AG08395 (cell line): ENCODE data around the gene DNAJB4.
"Not testable (repeated sequence)": the region's sequence is repeated elsewhere in the genome, so short reads cannot be mapped to it uniquely, and the experiment has no call there.

Source experiments
- DNase-seq: peaks from one replicate; pipeline ENCODE4 v3.0.0; 2012; ENCODE audit warnings: mixed read lengths, low spot score

Gene DNAJB4

DNA sequence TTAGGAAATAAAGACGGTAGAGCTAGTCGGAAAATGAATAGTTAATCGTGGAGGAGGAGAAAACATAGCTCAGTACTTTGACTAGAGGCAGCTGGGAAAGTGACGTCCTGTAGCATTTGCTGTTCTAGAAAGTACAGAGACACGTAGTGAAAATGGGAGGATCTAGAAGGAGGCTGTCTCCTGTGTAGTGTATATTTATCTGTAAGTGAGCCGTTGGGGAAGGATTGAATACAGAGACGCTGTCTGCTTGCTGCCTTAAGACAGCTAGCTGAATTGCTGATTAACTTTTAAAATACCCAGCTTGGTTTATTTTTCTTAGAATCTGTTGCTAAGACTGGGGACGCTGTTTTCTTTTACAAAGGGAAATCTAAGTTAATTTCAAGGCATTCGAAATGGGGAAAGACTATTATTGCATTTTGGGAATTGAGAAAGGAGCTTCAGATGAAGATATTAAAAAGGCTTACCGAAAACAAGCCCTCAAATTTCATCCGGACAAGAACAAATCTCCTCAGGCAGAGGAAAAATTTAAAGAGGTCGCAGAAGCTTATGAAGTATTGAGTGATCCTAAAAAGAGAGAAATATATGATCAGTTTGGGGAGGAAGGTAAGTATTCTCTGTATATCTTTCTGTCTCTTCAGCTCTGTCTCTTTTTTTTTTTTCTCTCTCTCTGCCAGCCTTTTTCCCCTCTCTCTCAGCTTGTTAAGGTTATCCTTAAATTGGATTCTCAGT is at the start of gene DNAJB4:
TSS of gene DNAJB4 (plus strand) at position 221 of the 729 bp plus-strand sequence. CDS start at position 393, 172 bp downstream.
- peak; percentile 86 for DNase-seq

DNA sequence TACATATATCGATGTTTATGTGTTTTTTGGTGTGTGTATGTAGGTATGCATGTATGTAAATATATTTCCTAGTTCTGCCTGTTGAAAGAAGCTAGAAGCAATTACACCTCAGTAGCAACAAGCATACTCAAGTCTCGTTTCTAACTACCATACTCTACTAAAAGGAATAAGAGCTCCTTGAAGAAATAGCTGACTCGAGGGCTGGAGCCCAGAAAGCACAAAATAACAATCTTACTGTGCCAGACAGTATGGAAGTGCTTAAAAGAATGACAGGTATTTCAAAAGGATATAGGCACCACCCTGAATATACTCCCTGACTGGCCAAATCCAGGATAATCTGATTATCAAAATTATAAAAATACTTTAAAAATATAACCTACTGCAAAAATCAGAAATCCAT is 49.0 kb upstream of the DNAJB4 start:
- DNase-seq: no peak

DNA sequence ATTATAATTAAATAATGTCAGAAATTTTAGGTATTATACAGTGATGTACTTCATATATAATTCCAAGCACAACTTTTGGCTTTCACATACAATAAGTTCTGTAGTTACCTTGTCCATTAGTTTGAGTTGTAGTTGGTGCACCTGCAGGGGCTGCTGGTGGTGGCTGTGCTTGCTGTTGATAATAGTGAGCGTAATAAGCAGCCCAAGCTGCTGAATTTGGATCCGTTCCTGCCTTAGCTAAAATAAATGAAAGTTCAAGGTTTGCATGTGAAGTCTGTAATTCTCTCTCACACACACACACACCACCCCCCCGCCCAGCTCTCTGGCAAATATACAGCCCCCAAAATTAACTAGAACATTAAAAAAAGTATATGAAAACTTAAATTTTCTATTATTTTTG is 48.3 kb upstream of the DNAJB4 start:
- no peak for DNase-seq

DNA sequence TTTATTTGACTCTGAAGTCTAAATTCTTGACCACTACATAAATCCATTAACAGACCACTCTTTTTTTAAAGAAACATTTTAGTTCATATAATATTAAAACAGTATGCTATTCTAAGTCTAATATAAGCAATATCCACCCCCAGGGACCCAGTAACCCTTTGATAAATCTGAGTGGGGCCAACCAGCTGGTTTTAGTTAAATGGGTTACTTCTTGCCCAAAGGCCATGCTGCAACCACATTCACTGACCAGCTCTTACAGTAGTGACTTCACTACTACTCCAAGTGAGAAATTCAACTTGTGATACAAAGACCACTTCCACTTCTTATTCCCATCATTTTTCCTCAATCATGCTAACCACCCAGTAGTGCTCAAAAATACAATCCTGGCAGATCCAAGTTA is 46.3 kb upstream of the DNAJB4 start:
- no peak for DNase-seq

DNA sequence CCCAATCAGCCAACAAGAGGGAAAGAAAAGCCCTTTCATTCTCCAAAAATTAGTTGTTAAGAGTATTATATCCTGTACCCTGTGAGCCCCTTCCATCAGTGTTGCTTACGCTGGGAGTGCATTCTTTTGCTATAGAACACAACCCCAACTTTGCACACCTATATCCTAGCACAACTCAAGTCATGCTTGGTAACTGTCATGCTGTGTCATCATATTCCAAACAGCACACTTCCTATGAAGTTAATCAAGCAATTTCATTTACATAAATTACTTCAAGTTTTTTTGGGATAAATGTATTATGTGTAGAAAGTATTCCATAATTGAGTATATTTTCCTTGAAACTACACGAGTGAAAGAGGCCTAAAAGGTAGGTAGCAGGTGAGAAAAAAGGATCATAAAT is 45.9 kb upstream of the DNAJB4 start:
- no peak for DNase-seq

DNA sequence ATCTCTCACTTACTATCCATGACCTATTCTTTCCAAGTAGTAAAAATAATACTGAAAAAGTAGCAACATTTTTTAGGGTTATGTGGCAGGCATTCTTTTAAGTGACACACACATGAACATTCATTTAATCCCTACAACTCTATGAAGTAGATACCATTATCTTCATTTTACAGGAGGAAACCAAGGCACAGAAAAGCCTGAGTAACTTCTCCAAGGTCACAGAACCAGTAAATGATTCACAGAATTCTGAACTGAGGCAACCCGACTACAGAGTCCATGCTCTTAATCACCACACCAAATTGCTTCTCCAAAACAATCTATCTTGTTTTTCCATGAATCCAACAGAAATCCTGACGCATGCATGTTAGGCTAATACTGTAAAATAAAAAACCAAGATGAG is 43.3 kb upstream of the DNAJB4 start:
- no peak for DNase-seq

DNA sequence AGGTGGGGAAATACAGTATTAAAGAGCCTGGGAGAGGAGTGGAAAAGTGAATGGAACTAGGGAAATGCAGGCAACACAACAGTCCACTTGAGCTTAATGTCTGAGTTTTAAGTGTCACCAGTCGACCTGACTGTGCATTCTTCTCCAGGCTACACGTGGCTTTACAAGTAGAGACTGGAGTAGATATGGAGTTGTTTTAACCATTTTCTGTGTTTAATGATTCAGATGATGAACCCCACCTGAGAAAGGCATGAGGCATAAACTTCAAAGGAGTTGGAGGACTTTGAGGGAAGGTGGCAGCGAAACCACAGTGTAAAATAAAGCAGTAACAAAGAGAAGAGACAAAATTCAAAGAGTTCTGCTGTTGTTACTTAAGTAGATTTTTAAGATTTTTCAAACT is 38.4 kb upstream of the DNAJB4 start:
- no peak for DNase-seq

DNA sequence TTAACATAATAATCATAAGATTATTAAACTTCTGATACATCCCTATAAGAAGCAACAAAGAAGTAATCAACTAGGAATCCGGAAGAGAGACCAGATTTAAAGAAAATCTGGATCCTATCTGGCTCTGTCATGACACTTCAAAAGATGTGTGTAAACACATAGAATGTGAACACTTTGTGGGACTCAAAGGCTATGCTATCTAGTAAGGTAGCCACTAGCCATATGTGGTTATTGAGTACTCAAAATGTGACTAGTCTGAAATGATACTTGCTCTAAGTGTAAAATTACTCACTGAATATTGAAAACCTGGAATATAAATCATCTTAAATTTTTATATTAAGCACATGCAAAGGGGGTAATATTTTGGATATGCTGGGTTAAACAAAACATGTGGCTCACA is 34.5 kb upstream of the DNAJB4 start:
- DNase-seq: no peak

DNA sequence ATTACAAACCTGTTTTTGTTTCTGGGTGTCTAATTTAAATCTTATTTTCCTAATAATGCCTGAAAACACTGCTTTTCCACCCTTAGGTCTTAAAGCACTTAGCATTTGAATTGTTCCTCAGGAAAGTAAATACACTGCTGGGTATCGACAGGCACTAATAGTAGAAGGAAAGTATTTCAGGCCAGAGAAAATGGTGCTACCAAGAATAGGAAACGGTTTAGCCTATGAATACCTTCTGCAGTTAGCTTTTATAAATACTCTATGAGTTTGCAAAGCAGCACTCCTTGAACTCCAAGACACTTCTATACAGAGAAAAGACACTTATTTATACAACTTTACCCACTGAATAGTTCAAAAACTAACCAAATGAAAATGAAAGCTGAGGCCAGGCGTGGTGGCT is 32.7 kb upstream of the DNAJB4 start:
- no peak for DNase-seq

DNA sequence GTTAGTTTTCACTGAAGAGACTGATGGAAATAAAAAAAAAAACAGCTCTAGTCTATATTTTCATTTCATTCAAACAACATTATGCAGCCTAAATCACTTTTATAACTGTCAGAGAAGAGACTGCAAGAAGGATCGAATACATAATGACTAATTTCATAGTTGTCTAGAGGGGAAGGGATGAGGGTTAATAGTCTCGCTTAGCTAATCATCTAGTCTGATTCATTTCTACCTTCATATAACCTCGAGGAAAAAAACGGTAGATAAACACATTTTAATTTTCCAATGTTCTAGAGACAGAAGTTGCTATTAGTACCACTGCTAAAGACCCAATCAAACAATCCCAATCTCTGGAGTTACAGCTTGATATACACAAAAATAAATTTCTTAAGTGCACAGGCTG is 29.4 kb upstream of the DNAJB4 start:
- DNase-seq: peak; percentile 15

DNA sequence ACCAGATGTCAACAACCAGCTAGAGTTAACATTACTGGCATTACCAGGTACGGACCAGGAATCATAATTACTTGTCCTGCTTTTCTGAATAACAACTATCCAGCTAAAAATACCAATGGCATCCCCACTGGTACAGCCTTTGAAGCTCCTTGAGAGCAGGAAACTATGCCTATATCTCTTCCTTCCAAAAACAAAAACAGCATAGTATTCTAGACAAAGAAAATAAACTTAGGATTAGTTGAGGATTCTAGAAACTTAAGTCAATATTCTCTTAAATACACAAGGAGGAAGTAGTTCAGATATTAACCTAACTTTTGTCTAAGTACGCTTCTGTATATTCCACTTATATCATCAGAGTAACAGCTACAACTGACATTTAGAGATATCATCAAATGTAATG is 28.8 kb upstream of the DNAJB4 start:
- no peak for DNase-seq

DNA sequence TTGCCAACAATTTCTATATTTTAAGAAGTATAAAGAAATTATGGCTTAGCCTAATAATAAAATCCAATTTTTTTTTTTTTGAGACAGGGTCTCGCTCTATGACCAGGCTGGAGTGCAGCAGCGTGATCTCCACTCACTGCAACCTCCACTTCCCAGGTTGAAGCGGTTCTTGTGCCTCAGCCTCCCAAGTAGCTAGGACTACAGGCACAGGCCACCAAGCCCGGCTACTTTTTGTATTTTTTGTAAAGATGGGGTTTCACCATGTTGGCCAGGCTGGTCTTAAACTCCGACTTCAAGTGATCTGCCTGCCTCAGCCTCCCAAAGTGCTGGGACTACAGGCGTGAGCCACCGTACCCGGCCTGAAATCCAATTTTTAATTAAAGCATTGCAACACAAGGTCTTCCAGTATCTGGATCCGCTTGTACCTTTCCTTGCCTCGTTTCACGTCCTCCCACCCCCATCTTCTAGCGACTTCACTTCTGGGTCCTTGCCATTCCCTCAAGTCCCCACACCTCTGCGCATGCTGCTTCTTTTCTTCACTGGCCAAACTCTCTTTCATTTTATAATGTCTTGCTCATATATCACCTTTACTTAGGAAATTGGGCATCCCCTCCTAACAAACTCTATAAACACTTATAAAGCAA is 28.2 kb upstream of the DNAJB4 start:
- no peak for DNase-seq

DNA sequence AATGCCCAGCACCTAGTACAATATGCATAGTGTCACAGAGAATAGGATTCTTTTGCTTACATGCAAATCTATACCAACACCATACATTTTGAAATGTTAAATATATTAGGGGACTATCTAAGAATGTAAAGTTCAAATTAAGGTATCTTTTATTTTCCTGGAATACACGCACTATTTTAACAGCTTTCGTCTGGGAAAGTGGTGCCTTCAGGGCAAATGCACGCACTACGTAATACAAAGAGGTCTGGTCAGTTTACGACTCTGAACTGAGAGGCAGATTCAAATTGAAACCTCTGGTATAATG is 26.8 kb upstream of the DNAJB4 start:
- peak; percentile 71 for DNase-seq

DNA sequence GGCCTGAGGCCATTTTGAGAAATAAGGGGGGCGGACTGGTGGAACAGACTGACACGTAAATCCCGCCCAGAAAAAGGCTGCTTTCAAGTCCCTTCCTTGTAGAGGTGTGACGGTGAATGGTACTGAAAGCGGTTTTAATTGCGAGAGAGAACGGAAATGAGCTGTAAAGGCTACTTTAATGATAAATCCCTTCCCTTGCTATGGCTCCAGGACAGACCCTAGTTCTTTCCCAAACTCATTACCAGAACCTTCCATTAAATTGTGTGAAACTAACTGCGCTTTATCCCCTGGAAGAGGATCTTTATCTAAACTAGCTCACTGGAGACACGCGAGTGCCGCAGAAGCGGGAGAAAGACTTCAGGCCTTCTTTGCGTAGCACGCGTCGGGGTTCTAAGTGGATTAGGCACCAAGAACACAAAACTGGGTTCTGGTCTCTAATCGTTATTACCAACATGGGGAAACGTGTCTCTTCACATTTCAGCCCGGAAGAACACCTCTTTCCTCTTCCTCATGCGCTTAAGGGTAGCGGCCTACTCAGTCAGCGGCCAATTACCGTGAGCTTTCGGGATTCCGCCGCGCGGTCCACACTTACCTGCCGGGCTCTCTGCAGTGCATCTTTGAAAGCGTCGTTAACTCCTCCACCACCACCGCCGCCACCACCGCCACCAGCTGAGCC is 26.3 kb upstream of the DNAJB4 start:
- DNase-seq: no peak

DNA sequence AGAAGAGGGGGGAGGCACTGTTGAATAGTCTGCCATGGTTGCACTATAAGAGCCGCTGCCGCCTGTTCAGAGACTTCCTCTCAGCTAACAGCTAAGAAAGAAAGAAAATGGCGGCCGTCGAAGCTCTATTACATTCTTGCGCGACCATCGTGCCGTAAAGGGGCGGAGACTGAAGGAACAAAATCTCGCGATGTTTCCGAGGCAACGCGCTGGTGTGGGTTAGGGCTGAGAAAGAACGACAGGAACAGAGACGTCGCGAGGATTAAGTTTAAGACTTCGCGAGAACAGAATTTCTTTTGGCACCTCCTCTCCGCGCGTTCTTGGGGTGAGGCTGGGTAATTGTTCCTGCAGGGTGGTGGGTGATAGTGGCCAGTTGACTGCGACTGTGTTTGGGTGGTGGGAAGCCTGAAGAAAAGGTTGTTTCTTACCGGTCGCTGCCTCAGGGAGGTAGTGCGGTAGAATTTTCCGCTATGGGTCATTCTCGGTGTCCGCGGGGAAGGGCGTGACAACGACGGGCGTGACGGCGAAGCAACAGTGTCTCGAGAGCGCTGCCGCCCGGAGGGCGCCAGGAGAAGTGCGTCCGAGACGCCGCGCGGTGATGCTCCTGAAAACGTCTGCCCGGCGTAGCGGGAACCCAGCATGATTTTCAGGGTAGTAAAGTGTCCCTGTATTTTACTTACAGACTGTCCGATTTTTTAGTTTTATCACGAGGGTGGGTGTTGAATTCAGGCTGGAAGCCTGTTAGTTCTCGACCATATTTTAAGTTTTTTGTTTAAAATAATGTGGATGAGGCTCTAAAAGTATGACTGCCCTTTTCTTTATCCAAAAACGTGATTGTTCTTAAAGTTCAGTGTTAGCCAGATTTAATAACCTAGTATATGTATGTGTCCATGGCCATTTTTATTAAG is 25.5 kb upstream of the DNAJB4 start, which contains the start of gene FUBP1:
TSS of gene FUBP1 (minus strand) at position 104 of the 908 bp plus-strand sequence. CDS start at position 36, 68 bp downstream.
- DNase-seq: peak; percentile 94

DNA sequence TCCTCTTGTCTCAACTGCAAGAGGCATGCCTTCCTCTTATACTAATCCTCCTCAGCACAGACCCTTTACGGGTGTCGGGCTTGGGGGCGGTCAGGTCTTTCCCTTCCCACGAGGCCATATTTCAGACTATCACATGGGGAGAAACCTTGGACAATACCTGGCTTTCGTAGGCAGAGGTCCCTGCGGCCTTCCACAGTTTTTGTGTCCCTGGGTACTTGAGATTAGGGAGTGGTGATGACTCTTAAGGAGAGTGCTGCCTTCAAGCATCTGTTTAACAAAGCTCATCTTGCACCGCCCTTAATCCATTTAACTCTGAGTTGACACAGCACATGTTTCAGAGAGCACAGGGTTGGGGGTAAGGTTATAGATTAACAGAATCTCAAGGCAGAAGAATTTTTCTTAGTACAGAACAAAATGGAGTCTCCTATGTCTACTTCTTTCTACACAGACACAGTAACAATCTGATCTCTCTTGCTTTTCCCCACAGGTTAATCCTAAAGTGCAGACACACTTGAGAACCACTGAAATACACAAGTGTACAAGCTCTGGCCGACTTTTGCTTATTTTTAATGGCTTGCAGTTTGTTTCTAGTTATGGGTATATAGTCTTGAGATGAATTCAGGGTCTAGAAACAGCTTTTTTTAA is 21.3 kb upstream of the DNAJB4 start:
- DNase-seq: not testable (repeated sequence)

DNA sequence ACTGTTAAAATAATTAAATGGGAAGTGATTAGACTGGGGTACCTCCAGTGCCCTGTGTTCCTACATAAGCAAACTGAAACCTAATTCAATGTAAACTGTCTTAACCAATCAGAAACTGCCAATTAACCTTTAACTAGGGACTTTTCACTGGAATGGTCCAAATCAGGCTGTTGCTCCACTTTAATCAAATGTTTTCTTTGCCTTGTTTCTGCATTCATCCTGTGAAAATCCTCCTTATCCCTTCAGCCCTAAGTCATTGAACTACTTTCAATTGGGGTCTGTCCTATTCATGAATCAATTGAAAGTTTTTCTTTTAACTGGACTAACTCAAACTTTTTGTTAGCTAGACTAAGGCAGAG is 20.8 kb upstream of the DNAJB4 start:
- no peak for DNase-seq

DNA sequence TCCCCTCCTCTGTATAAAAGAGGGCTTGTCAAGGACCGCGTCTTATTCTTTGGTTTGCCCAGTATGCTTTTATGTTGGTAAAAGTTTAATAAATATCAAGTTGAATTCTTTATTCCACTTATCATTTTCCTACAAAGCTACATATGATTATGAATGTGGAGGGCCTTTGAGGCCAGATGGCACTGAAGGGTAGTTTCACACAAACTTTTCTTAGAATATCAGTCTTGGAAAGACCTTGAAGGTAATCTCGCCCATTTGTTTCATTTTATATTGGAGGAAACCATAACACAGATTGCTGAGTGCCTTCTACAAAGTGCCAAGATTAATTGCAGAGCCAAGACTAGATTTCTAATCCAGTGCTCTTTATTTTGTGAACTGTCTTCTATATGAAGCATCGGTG is 20.1 kb upstream of the DNAJB4 start:
- DNase-seq: no peak

DNA sequence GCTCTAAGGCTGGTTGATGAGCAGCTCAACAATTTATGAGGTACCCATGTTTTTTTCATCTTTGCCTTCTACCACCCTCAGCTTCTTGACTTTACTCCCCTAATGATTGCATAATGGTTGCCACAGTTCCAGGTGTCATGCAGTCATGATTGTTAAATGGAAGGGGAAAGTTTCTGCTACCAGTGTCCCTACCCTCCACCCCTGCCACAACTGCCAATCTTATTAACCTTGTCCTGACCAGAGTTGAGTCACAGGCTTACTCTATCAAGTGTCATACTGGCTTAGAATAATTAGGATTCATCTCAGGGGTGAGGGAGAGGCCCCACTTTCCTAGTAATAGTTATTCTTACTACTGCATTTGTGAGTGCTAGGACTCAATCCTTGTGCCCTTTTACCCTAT is 17.9 kb upstream of the DNAJB4 start:
- no peak for DNase-seq

DNA sequence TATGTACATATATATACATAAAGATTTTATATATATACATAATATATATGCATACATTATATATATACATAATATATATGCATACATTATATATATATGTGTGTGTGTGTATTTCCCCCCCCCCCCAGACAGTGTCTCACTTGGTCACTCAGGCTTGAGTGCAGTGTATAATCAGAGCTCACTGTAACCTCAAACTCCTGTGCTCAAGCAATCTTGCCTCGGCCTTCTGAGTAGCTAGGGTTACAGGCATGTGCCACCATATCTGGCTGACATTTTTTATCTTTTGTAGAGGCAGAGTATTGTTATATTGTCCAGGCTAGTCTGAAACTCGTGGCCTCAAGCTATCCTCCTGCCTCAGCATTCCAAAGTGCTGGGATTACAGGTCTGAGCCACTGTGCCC is 16.8 kb upstream of the DNAJB4 start:
- DNase-seq: no peak

DNA sequence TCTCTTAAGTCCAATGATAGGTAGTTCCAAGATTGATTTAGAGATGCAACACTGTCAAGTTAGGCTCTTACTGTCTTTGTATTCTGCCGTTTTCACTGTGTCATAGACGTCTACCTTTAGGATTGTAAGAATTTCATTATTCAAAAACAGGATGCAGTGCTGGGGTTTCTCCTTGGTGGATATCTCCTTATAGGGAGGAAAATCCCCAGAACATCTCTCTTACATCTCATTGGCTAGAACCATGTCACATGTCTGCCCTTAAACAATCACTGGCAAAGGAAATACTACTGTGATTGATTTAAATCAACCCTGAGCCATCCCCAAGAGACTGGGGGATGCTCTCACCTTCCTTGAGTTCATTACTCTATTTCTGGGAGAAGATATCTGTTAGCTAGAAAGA is 15.0 kb upstream of the DNAJB4 start:
- no peak for DNase-seq

DNA sequence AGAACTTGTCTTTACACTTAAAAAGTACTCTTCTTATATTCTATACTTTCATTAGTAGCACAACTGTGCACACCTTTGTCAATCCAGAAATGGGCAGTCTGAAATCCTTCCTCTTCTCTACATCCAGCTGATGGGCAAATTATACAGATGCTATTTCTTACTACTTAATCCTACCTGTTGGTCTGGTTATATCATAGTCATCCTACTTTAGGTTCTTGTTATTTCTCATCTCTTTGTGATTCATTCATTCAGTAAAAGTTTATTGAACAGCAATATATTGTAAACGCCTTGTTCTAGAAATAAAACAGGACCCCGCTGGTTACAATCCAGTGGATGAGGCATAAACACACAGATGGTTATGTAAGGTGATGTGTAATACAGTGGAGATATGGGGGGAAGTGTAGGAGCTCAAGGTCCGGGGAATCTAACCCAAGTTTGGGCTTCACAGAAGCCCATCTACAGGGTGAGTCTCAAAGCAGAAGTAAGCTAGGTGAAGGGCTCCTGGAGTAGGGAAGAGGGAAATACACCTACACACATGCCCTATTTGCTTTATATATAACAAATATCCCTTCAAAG is 14.0 kb upstream of the DNAJB4 start:
- no peak for DNase-seq
